NK-92 (cell line): ENCODE measurements around the gene DHRS4L2.

Source experiments
- DNase-seq: peaks from one replicate; lab custom pipeline; 2025; ENCODE audit not compliant: unreplicated experiment; lab: John Stamatoyannopoulos, UW

DHRS4L2 gene

GRCh38 chr14:24051789-24052655 lies 63.3 kb downstream of the DHRS4L2 start, which contains the start of gene CARMIL3:
Gene CARMIL3 (plus strand): TSS chr14:24052009. CDS start chr14:24052154, 145 bp downstream.
- no peak for DNase-seq

- DNase-seq = no peak
These were observed 64.2 kb downstream of the DHRS4L2 start for GRCh38 chr14:24052656-24053547.

GRCh38 chr14:24053548-24054323 lies 65.0 kb downstream of the DHRS4L2 start:
- DNase-seq = no peak

DNA sequence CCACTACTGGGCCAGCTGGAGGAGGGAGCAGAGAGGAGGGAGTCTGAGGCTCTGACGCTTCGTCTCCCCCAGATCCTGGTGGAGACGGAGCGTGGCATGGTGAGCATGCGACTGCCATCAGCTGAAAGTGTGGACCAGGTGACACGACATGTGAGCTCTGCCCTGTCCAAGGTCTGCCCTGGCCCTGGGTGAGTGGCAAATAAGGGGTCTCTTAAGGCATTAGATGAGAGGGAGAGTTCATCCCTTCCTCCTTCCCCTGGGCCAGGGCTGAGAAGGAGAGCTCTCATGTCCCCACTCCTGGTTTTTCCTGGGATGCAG lies 65.6 kb downstream of the DHRS4L2 start:
- no peak for DNase-seq

DNA sequence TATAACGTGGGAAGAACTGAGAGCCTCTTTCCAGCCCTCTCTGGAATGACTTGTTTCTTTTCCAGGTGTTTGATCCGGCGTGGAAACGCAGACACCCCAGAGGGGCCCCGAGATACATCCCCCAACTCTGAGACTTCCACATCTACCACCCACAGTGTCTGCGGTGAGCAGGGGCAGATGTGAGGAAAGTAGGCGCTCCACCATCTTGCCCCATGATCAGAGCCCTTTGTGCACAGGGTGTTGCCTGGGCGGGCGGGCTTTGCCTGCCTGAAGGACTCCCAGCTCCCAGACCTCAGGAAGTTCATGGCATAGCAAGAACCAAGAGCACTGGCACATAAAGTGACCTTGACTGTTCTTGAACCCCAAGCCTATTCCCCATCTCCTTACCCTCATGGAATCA lies 65.9 kb downstream of the DHRS4L2 start:
- DNase-seq = no peak
